HCT116 (cell line): Measurements from ENCODE around the gene G6PC2.

Experiments
- CTCF ChIP-seq, 3 experiments: fragments of 200-600 bp in 1 of 3; sonication (generic) in 1 of 3; IDR thresholded peaks in 2 of 3; conservative IDR thresholded peaks in 1 of 3; 2 replicates each; pipeline ENCODE4 v1.5.1; 2012 to 2017; ENCODE audit warnings: low read depth in 2 of 3, low read length in 2 of 3, antibody characterized with exemption in 1 of 3, borderline replicate concordance in 1 of 3, control low read depth in 1 of 3, mild to moderate bottlenecking in 1 of 3, mixed read lengths in 1 of 3, mixed run types in 1 of 3, moderate library complexity in 1 of 3; ENCODE audit not compliant: insufficient read depth in 1 of 3
- YY1 ChIP-seq: IDR thresholded peaks from 2 replicates; pipeline ENCODE4 v1.6.1; 2011; ENCODE audit warnings: low read length, low read depth, moderate library complexity, mild to moderate bottlenecking; ENCODE audit not compliant: insufficient replicate concordance; ENCODE audit errors: extremely low read depth

GRCh38 chr2:168904358-168904757 is 3.3 kb downstream of the G6PC2 start:
- TF ChIP-seq YY1 (no peak), CTCF (IDR thresholded peaks at IDR 0.05 in 2 of 3, conservative IDR thresholded peaks at IDR 0.05 in 1 of 3; ENCODE audit: borderline replicate concordance in 1 of 3, insufficient read depth in 1 of 3, low read depth in 2 of 3, low read length in 2 of 3) (no peak)
